ENCODE measurements around the gene GPR146. TPM values are rescaled to one million over a fixed set of nuclear protein-coding genes. Genes with fewer than 3 reads are reported as not detected.
A peak's percentile ranks its signal among the peaks of the same experiment; 100 is the strongest.

GPR146 gene
- total and polyA plus RNA-seq, 2 of the 13 experiments (the other 11 are each of a cell fraction or from before 2014, with no cell fraction given), result 2.0 to 15.9 TPM

- TF ChIP-seq ZBTB33 (CRISPR knock-in tag; IDR thresholded peaks at IDR 0.05), result peak; percentile 76
- no peak for TF ChIP-seq E2F2 (CRISPR knock-in tag; IDR thresholded peaks at IDR 0.05; ENCODE audit: borderline replicate concordance)
- TF ChIP-seq HMG20A (CRISPR knock-in tag; IDR thresholded peaks at IDR 0.05; ENCODE audit: borderline replicate concordance), result peak; percentile 43; the same call in 1 of the 2 replicates
- TF ChIP-seq TFDP1 (CRISPR knock-in tag; IDR thresholded peaks at IDR 0.05; ENCODE audit: borderline replicate concordance), result peak; percentile 67; the same call in 1 of the 2 replicates
- TF ChIP-seq ZFP91 (CRISPR knock-in tag; IDR thresholded peaks at IDR 0.05; ENCODE audit: borderline replicate concordance), result peak; percentile 3; the same call in 1 of the 2 replicates
- TF ChIP-seq ZNF605 (CRISPR knock-in tag; IDR thresholded peaks at IDR 0.05), result no peak
- TF ChIP-seq DMAP1 (CRISPR knock-in tag; IDR thresholded peaks at IDR 0.05), result peak; percentile 74
- TF ChIP-seq HNF4A (CRISPR knock-in tag; IDR thresholded peaks at IDR 0.05), result peak; percentile 18; the same call in 1 of the 2 replicates
- TF ChIP-seq SPEN (CRISPR knock-in tag; IDR thresholded peaks at IDR 0.05; ENCODE audit: low read depth), result peak; percentile 51; the same call in 1 of the 2 replicates
- TF ChIP-seq KMT2B (CRISPR knock-in tag; IDR thresholded peaks at IDR 0.05), result peak; percentile 16; the same call in 1 of the 2 replicates
- peak; percentile 56; the same call in 1 of the 2 replicates for TF ChIP-seq ELF3 (CRISPR knock-in tag; IDR thresholded peaks at IDR 0.05)
- peak; percentile 50; the same call in 1 of the 2 replicates for TF ChIP-seq HBP1 (CRISPR knock-in tag; IDR thresholded peaks at IDR 0.05; ENCODE audit: low read depth)
- TF ChIP-seq GATAD2A (CRISPR knock-in tag; IDR thresholded peaks at IDR 0.05), result peak; percentile 72
- TF ChIP-seq ZBTB2 (CRISPR knock-in tag; IDR thresholded peaks at IDR 0.05; ENCODE audit: low read depth), result no peak
- TF ChIP-seq SKIL (CRISPR knock-in tag; IDR thresholded peaks at IDR 0.05; ENCODE audit: borderline replicate concordance), result no peak
- 0 out of 2 replicates have a peak, but pooled peaks have one; percentile 20 for TF ChIP-seq NR2F6 (IDR thresholded peaks at IDR 0.05)
- TF ChIP-seq NR2F6 (CRISPR knock-in tag; IDR thresholded peaks at IDR 0.05), result no peak
- peak; percentile 50 for TF ChIP-seq SP5 (CRISPR knock-in tag; IDR thresholded peaks at IDR 0.05; ENCODE audit: borderline replicate concordance, low read depth)
These were observed 15.3 kb upstream of the GPR146 start (continued) for GRCh38 chr7:1028775-1029636.

Data from HepG2 (cell line).